ENCODE results near the gene SNX15. TPM values are rescaled to one million over a fixed set of nuclear protein-coding genes. Genes with fewer than 3 reads are reported as not detected.
A peak's percentile ranks its signal among the peaks of the same experiment; 100 is the strongest.

The SNX15 gene
- total RNA-seq, 4 donors from 2014 or later = 11.6 to 36.4 (median 19.2) TPM

DNA sequence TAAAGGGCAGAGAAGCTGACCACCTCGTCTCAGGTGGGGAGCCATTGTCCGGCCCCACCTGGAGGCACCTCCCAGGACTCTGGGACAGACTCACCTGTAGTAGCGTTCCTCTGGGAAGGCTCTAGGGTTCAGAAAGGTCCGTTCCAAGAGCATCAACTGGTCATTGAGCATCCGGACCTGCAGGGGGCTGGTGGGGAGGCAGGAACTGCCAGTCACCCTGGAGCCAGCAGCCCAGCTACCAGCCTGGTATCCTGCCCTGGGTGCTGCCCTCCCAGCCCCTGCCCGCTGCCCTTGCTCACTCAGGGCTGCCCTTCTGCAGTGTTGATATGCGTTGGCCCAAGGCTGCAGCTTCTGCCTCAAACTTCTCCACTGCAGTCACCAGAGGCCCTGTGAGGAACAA lies 18.5 kb downstream of the SNX15 start:
- TF ChIP-seq POLR2A (IDR thresholded peaks at IDR 0.05) = no peak
- TF ChIP-seq, protein P1, sequence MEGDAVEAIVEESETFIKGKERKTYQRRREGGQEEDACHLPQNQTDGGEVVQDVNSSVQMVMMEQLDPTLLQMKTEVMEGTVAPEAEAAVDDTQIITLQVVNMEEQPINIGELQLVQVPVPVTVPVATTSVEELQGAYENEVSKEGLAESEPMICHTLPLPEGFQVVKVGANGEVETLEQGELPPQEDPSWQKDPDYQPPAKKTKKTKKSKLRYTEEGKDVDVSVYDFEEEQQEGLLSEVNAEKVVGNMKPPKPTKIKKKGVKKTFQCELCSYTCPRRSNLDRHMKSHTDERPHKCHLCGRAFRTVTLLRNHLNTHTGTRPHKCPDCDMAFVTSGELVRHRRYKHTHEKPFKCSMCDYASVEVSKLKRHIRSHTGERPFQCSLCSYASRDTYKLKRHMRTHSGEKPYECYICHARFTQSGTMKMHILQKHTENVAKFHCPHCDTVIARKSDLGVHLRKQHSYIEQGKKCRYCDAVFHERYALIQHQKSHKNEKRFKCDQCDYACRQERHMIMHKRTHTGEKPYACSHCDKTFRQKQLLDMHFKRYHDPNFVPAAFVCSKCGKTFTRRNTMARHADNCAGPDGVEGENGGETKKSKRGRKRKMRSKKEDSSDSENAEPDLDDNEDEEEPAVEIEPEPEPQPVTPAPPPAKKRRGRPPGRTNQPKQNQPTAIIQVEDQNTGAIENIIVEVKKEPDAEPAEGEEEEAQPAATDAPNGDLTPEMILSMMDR (IDR thresholded peaks at IDR 0.05) = no peak
- Histone ChIP-seq H3K27me3 (no peaks in the 10 kb centered on the region), H3K4me1 (peaks cover 3 to 7% of the 10 kb centered on the region in 2 donors), H3K9me3 (no peaks in the 10 kb centered on the region), H3K27ac (no peak overlapping the region), H3K4me3 (replicated peaks in 1 of 3) (no peak overlapping the region), H3K36me3 (no peaks in the 10 kb centered on the region)
- intact Hi-C loops (cut with DNase I) = no loop called here
- DNase-seq = no peak
- 86 to 89% methylated on average over 2 to 6 of the region's 7 CpGs for WGBS, 2 donors

DNA sequence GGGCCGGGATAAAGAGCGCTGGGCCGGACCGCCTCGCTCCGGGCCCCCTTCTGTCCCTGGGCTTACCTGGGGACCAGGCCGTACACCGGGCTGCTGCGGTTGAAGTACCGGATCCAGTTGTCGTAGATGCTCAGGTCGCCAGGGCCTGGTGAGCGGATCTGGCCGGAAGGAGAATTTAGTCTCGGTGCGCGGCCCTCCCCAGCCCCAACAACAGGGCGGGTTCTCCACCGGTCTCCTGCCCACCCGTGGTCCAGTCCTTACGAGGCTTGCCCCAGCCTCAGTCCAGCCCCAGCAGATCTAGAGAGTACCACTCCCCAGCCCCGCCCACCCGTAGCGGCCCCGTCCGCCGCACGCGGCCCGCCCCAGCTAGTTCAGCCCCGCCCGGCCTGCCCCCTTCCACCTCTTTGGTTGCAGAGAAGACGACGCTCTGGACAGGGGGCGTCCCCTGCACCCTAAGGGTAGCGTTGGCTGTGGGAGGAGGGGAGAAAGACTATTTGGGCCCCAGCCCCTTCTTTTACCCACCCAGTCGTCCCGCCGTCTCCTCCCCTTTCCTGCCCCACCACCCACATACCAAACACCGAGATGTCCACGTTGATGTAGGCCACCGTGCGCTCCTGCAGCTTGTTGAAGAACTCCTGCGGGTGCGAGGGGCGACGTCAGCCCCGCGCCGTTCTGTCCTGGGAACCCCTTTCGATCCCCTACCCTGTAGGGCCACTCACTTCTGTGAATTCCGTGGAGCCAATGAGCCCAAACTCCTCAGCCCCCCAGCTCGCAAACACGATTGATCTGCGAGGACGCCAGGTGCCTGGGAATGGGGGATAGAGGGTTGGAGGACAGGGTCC lies 20.6 kb downstream of the SNX15 start:
- TF ChIP-seq, protein P1 (IDR thresholded peaks at IDR 0.05) = no peak
- no peak for TF ChIP-seq POLR2A (IDR thresholded peaks at IDR 0.05)
- Histone ChIP-seq H3K27ac (no peak overlapping the region), H3K36me3 (no peaks in the 10 kb centered on the region), H3K4me1 (no peaks in the 10 kb centered on the region), H3K4me3 (replicated peaks in 1 of 3) (peak overlapping the region in 2 of 3 donors; percentile 12 to 26), H3K27me3 (no peaks in the 10 kb centered on the region), H3K9me3 (no peaks in the 10 kb centered on the region)
- 18 to 21% methylated on average over 52 to 53 of the region's 56 CpGs for WGBS, 2 donors
- intact Hi-C loops (cut with DNase I) = no loop called here
- DNase-seq = no peak

DNA sequence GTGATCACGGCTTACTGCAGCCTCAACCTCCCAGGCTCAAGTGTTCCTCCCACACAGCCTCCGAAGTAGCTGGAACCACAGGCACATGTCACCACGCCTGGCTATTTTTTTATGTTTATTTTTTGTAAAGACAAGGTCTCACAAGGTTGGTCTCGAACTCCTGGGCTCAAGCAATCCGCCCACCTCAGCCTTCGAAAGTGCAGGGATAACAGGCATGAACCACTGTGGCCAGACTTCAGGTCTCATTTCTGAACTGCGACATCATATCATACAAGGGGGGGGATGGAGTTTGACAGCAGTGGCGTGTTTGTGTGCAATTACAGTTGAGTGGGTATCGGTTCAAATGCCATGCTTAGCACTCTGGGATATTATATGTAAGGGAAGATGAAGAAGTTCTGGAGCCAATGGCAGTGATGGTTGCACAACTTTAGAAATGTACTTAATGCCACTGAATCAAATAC lies 24.2 kb downstream of the SNX15 start:
- H3K9me3 ChIP-seq = no peaks in the 10 kb centered on the region
- no peak overlapping the region for H3K27ac ChIP-seq
- H3K36me3 ChIP-seq = no peaks in the 10 kb centered on the region
- no peak overlapping the region for H3K4me3 ChIP-seq (replicated peaks in 1 of 3)
- H3K4me1 ChIP-seq = no peaks in the 10 kb centered on the region
- 85 to 90% methylated on average over 9 of the region's 9 CpGs for WGBS, 2 donors
- intact Hi-C loops (cut with DNase I) = no loop called here
- no peaks in the 10 kb centered on the region for H3K27me3 ChIP-seq
- no peak for DNase-seq
- TF ChIP-seq, protein P1 (IDR thresholded peaks at IDR 0.05) = no peak
- no peak for TF ChIP-seq POLR2A (IDR thresholded peaks at IDR 0.05)

DNA sequence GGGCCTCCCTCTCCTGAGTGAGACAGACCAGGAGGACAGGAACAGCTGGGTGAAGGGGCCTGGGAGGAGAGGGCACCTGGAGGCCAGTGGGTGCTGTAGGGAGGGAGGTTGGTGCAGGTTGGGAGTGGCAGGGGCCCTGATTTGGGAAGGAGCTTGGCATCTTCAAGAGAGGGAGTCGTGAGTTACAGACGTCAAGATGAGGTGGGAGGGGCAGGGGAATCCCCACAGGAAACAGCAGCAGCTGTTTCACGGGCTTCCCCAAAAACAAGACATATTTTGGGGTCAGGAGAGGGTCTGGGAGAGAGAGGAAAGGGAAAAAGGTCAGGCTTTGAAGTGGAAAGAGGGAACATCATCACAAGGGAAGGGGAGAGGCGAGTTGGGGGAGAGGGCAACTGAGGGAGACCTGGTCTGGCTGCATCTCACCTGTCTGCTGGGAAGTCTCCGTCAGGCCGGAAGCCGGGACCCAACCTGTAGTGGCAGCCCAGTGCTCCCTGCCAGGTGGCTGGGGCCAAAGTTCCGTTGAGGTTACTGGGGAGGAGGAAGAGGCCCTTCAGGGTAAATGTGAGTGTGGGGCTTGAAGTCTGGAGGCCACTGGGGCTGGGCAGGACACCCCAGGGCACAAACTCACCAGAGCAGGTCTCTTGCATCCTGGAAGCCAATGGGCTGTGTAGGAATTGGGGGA lies 26.7 kb downstream of the SNX15 start:
- WGBS, 2 donors = 56% methylated on average over 8 of the region's 8 CpGs

More for the DNA sequence above, 26.7 kb downstream of the SNX15 start:
- no peak for TF ChIP-seq POLR2A (IDR thresholded peaks at IDR 0.05)
- TF ChIP-seq, protein P1 (IDR thresholded peaks at IDR 0.05) = no peak
- Histone ChIP-seq H3K36me3 (no peaks in the 10 kb centered on the region), H3K27ac (no peak overlapping the region), H3K27me3 (no peaks in the 10 kb centered on the region), H3K9me3 (no peaks in the 10 kb centered on the region), H3K4me3 (replicated peaks in 1 of 3) (no peak overlapping the region), H3K4me1 (no peaks in the 10 kb centered on the region)
- no peak for DNase-seq
- intact Hi-C loops (cut with DNase I) = no loop called here
